ENCODE results near the gene RNF113A.

DNA sequence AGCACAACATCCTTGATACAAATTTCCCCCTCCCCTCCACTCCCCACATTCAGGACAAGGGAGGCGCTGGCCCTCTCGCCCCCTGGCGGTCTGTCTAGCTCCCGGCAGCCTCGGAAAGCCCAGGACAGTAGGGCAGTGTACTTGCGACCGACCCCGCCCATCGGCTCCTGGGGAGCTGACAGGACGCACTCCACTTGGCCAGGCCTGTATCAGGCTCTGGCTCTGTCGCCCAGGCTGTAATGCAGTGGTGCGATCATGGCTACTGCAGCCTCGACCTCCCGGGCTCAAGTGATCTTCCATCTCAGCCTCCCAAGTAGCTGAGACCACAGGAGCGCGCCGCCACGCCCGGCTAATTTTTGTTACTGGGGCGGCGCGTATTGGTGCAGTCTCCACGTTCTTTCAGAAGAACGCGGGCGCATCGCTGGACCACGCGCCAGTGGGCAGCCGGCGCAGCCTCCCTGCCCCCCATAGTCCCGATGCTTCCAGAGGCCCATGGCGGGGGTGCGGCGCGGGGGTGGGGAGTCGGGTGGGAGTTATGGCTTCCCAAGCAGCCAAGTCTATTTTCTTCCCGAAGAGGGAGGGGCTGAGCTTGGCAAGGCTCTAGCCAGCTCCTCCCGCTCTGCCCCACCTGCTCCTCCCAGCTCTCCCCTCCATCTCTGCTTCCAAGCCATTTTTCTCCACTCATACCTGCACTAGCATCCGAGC is 16.3 kb upstream of the RNF113A start:
- TF ChIP-seq POLR2A (IDR thresholded peaks at IDR 0.05; ENCODE audit: low read length) (no peak), GATA1 (IDR thresholded peaks at IDR 0.05; ENCODE audit: low read depth, low read length) (no peak)
